Nephron progenitor cell (in vitro differentiated cells): ENCODE measurements around the gene SYNGR4.
A peak's percentile ranks its signal among the peaks of the same experiment; 100 is the strongest.

Experiments used
- DNase-seq: peaks from one replicate; pipeline ENCODE4 v3.0.0; 2021
- H3K27ac Mint-ChIP-seq: 2 replicates; pipeline ENCODE4 v1.8.0; 2021; ENCODE audit warnings: mild to moderate bottlenecking, moderate library complexity, mixed read lengths
- H3K27me3 Mint-ChIP-seq: 2 replicates; pipeline ENCODE4 v1.8.0; 2021; ENCODE audit warnings: mild to moderate bottlenecking, low read depth, mixed read lengths; ENCODE audit not compliant: poor library complexity
- H3K36me3 Mint-ChIP-seq: 2 replicates; pipeline ENCODE4 v1.8.0; 2021; ENCODE audit warnings: low read depth, mixed read lengths
- H3K4me1 Mint-ChIP-seq: 2 replicates; pipeline ENCODE4 v1.8.0; 2021; ENCODE audit warnings: mixed read lengths
- H3K4me3 Mint-ChIP-seq: 2 replicates; pipeline ENCODE4 v1.8.0; 2021; ENCODE audit warnings: mild to moderate bottlenecking, moderate library complexity, mixed read lengths
- H3K9me3 Mint-ChIP-seq: 2 replicates; pipeline ENCODE4 v1.8.0; 2021; ENCODE audit warnings: mild to moderate bottlenecking, moderate library complexity, mixed read lengths
- CTCF ChIP-seq: fragments of 200-600 bp; sonication (generic); IDR thresholded peaks from 2 replicates; pipeline ENCODE4 v1.5.0; 2021; ENCODE audit warnings: antibody characterized with exemption

The SYNGR4 gene

GRCh38 chr19:48392860-48393558, 28.8 kb downstream of the SYNGR4 start:
- H3K36me3 Mint-ChIP-seq: peaks cover 9% of the 10 kb centered on the region
- H3K9me3 Mint-ChIP-seq: no peaks in the 10 kb centered on the region
- H3K27me3 Mint-ChIP-seq: peaks cover 26% of the 10 kb centered on the region
- no peak for DNase-seq
- TF ChIP-seq CTCF: no peak
- peaks cover 71% of the 10 kb centered on the region for H3K4me1 Mint-ChIP-seq
- peak overlapping the region; percentile 86 for H3K4me3 Mint-ChIP-seq
- no peak overlapping the region for H3K27ac Mint-ChIP-seq

GRCh38 chr19:48393559-48394330, 29.6 kb downstream of the SYNGR4 start, which contains the start of gene GRIN2D:
Gene GRIN2D, plus strand, starts transcription at chr19:48393668. Its CDS starts 4,725 bp downstream, at chr19:48398393.
- peak within 1 kb of the TSS; percentile 86 for H3K4me3 Mint-ChIP-seq
- H3K9me3 Mint-ChIP-seq: no peaks in the 10 kb centered on the region
- H3K27me3 Mint-ChIP-seq: peaks cover 27% of the 10 kb centered on the region
- no peak for TF ChIP-seq CTCF
- DNase-seq: peak; percentile 71
- peaks cover 2% of the 10 kb centered on the region for H3K36me3 Mint-ChIP-seq
- H3K4me1 Mint-ChIP-seq: peaks cover 67% of the 10 kb centered on the region
- H3K27ac Mint-ChIP-seq: peak within 1 kb of the TSS; percentile 83

- Mint-ChIP-seq H3K4me1 (peaks cover 66% of the 10 kb centered on the region), H3K4me3 (peak overlapping the region; percentile 86), H3K36me3 (no peaks in the 10 kb centered on the region), H3K27me3 (peaks cover 27% of the 10 kb centered on the region), H3K27ac (peak overlapping the region; percentile 14), H3K9me3 (no peaks in the 10 kb centered on the region)
- no peak for DNase-seq
- no peak for TF ChIP-seq CTCF
These were observed 30.4 kb downstream of the SYNGR4 start for GRCh38 chr19:48394331-48395169.

GRCh38 chr19:48395170-48395455, 30.9 kb downstream of the SYNGR4 start:
- no peaks in the 10 kb centered on the region for H3K9me3 Mint-ChIP-seq
- peaks cover 67% of the 10 kb centered on the region for H3K4me1 Mint-ChIP-seq
- peak overlapping the region; percentile 86 for H3K4me3 Mint-ChIP-seq
- no peak for DNase-seq
- no peaks in the 10 kb centered on the region for H3K36me3 Mint-ChIP-seq
- no peak overlapping the region for H3K27ac Mint-ChIP-seq
- peaks cover 27% of the 10 kb centered on the region for H3K27me3 Mint-ChIP-seq
- TF ChIP-seq CTCF: no peak

GRCh38 chr19:48395499-48395898, 31.3 kb downstream of the SYNGR4 start:
- Mint-ChIP-seq H3K27me3 (peaks cover 27% of the 10 kb centered on the region), H3K4me3 (peak overlapping the region; percentile 86), H3K27ac (no peak overlapping the region), H3K9me3 (no peaks in the 10 kb centered on the region), H3K4me1 (peaks cover 70% of the 10 kb centered on the region), H3K36me3 (no peaks in the 10 kb centered on the region)
- no peak for DNase-seq
- TF ChIP-seq CTCF: no peak
